HG02870 (cell line): Measurements from ENCODE around the gene ZNF207.
"Not testable (repeated sequence)": the region's sequence is repeated elsewhere in the genome, so short reads cannot be mapped to it uniquely, and the experiment has no call there.

Source experiments
- ATAC-seq: cut with Tn5 transposase; IDR thresholded peaks from one replicate; pipeline ENCODE4 v1.9.1; 2021; ENCODE audit warnings: mild to moderate bottlenecking, moderate library complexity; ENCODE audit not compliant: unreplicated experiment

Gene ZNF207

DNA sequence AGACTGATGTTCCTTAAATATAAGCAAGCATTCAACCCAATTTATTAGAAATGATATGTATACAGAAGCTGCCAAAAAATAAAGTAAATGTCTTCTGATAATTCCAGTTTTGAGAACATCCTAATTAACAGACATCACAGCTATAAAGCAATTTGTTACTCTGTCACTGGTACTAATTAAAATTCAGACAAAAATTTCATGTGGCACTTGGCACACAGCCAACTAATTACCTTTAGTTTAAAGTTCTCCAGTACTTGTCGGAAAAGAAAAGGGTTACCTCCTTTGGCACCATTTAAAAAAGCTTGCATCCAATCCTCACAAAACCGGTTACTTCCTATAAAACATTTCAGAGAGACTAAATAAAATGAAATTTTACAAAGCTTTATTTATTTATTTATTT is 16.8 kb upstream of the ZNF207 start:
- ATAC-seq, result no peak

DNA sequence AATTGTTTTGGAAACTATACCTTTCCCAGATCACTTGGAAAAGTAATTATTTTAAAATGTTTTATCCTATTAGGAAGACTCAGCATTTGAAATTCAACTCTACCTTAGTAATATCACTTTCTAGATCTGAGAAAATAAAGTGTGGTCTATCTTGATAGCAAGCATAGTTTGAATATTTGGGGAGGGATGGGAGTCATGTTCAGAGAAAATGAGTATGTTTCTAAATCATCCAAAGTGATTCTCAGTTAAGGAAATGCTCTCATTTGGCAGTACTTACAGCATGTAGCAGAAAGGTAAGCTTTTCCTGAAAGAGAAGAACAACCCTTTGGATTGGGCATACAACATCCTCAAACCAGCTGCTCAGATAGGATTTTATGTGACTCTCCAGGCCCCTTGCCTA is 14.9 kb upstream of the ZNF207 start:
- no peak for ATAC-seq

DNA sequence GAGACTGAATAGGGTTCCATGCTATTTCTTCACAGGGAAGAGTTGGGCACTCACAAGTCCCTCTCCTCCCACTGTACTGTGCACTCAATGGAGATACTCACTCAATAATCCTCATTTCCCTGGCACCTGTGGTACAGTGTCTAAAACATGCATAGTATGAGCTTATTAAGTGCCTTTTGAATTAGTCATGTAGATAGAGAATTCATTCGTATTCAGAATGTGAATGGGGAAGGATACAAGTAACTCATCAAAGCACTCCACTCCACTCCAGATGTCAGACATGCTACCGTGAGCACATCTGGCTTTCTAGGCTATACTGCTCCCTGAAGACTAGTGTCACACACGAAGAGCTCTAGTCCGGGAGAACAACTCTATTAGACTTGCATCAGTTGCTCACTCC is 14.3 kb upstream of the ZNF207 start:
- no peak for ATAC-seq

DNA sequence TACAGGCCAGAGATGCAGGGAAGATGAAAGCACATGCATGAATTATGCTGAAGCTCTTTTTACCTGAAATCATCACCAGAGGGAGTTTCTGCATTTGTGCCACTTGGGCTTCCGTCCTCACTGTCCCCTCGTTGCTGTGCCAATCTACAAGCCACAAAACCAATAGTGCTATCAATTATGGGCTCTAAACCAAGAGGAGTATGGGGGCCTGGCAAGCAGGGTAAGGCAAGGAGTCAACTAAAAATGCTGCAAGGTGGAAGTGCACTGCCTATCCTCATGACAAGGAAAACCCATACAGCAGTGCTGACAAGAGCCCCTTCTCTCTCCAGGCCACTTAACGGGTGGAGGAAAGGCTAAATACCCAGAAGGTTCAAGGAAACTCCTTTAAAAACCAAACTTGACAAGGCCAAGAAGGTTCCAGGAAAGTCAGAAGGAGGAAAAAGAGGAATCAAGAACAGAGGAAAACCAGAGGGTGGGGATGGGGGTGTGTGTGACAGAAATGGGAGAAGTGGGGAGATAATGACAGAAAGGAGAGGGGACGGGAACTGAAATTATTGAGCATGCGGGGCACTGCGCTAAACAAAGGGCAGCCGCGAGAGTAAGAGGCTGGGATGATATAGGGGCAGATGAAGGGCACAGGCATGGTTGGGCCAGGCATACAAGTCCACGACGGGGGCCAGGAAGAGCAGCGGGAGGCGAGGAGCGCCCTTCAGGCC is 8.7 kb upstream of the ZNF207 start:
- peak; percentile 38 for ATAC-seq

DNA sequence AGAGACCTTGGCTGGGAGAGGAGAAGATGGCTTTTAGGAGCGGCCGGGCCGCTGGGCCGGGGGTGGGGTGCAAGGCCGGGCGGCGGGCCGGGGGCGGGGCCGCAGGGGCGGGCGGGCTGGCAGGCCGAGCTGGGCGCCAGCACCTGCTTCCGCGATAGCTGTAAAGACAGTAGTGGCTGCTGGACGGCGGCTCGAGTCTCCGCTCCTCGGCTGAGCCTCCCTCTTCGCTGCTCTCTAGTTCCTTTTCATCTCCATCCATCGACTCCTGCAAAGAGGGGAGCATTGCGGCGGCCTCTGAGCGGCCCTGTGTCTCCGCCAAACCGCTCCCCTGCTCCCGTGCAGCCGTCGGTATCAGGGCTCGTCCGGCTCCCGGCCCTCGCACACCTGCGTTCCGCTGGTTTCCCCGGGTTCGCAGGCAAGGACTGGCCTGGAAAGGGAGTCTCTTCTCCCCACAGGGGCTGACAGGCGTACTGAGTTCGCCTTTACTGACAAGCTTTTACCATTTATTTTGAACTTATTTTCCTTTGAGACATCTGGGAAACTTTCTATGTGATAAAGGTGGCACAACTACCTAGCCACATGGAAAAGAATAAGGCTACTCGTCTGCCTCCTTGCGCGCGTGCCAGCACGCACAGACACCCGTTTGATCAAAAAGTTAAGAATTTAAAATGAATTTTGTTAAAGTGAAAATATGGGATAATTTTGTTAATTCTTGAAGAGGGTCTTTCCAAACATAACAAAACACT is 7.9 kb upstream of the ZNF207 start, which contains the start of gene C17orf75:
C17orf75 (minus strand) TSS at position 317 of the 746 bp plus-strand sequence; CDS start at position 283, 34 bp downstream.
- peak; percentile 79 for ATAC-seq

DNA sequence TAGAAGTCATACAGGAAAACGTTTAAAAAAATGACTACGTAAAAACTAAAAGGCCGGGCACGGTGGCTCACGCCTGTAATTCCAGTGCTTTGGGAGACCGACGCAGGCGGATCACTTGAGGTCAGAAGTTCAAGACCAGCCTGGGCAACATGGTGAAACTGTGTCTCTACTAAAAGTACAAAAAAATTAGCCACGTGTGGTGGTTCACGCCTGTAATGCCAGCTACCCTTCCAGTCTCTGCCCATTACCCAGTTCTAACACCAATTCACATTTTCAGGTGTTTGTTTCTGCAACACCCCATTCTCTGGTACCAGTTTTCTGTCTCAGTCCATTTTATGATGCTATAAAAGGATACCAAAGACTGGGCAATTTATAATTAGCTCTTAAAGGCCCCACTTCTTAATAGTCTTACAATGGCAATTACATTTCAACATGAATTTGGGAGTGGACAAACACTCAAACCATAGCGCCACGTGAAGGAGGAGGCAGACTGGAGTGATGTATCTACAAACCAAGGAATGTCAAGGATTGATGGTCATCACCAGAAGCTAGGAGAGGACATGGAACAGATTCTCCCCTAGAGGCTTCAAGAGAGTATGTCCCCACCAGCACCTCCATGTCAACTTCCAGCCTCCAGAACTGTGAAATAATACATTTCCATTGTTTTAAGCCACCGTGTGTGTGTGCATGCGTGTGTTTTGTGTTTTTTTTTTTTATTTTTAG is 7.2 kb upstream of the ZNF207 start:
- ATAC-seq, result no peak

DNA sequence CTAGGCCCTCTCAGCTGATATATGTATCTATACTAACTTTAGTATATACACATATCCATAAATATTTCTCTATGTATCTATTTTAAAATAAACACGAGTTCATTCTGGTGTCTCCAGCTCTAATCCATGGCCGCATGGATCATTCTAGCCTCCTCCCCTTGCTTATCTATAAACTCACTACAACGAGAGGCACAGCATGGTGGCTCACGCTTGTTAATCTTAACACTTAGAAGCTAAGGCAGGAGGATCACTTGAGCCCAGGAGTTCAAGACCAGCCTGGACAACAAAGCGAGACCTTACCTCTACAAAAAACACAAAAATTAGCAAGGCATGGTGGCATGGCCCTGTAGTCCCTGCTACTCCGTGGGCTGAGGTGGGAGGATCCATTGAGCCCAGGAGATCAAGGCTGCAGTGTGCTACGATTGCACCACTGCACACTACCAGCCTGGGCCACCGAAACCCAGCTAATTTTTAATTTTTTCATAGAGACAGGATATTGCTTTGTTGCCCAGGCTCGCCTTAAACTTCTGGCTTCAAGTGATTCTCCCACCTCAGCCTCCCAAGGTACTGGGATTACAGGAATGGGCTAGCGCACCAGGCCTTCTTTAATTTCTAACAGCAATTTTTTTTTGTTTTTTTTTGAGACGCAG is 3.9 kb upstream of the ZNF207 start:
- ATAC-seq, result no peak

DNA sequence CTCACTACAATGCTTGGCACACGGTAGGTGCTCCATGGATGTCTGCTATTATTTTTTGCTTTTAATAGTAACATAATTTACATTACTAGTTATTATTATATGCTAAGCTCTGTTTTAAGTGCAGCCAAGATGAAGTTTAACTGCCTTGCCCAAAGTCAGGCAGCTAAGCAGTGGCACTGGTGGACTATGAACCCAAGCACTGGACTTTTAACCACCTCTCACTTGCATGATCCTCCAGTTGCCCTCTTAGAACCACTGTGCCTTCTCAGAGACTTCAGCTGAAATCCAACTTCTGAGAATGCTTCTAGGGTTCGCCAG is 1.5 kb upstream of the ZNF207 start:
- ATAC-seq, result no peak

DNA sequence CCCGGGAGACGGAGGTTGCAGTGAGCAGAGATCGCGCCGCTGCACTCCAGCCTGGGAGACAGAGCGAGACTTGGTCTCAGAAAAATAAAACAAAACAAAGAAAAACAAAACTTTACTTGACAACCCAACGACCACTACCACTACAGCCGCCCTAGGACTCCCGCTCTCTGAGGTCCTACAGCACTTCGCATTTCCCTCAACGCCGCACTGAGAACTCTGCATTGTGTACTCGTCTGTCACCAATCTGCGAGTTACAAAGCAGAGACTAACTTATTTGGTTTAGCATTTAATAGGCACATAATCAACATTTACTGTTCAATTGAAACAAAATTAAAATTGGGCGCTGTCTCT is 479 bp upstream of the ZNF207 start:
- no peak for ATAC-seq

DNA sequence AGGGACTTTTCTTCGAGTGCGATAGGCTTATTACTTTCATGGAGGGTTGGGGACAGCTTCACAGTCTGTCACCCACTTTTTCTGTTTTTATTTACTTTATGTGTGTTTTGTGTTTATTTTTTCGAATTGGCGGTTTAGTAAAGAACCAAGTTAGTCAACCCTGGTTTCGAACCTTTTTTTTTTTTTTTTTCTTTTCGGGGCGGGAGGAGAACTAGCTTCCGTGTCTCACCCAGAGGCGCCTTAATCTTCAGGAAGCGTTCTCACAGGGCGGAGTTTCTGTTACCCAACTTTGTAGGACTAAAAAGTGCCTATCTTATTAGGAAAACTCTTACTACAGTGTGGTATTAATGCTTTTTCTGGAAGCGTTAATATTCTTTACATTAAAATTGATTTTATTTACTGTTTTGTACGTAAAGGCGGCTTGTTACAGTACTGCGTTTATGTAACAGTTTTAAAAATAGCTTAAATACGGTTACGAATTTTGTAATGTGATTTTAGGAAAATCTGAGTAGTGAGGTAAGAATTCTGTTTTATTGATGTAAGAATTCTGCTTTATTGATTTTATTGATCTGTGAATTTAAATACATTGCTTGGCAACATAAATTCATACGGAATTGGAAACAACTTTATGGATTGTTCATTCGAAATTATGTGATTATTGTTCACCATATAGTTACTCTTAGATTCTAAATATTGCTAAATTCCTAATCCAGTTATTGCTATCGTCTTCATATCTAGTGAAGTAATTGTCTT is 885 bp downstream of the ZNF207 start:
- peak; percentile 12 for ATAC-seq

DNA sequence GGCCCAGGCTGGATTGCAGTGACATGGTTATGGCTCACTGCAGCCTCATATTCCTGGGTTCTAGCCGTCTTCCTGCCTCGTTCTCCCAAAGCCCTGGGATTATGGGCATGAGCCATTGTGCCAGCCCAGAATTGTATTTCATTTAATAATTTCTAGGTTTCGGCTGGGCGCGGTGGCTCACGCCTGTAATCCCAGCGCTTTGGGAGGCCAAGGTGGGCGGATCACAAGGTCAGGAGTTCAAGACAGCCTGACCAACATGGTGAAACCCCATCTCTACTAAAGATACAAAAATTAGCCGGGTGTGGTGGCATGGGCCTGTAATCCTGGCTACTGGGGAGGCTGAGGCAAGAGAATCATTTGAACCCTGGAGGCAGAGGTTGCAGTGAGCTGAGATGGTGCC is 2.8 kb downstream of the ZNF207 start:
- ATAC-seq, result not testable (repeated sequence)

DNA sequence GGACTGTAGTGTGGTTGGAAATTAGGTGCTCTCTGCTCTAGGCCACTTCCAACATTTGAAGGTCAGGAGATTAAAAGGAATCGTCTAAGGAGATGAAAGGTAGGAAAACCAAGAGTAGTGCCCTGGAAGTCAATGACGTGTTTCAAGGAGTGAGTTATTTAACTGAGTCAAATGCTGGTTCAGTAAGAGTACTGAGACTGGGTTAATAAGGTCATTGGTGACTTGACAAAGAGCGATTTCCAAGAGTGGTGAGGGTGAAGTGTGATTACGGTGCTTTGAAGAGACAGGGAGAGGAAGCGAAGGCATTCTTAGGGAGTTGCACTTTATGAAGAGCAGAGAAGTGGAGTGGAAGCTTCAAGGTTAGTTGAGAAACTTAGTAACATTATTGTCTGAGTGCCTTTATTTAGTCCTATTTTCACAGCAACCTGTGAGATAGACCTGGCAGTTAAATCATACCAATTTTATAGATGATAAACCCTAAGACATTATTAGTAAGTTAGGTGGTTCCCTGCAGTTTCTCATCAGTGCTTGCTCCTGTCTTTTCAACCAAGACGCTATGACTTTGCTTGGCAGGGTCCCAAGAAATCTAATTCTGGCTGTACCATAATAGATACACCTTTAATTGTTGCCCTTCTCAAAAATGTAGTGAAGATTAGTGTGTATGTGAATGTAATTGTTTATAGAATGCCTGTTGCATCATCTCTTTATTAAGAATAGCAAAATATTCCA is 5.9 kb downstream of the ZNF207 start:
- ATAC-seq, result no peak

DNA sequence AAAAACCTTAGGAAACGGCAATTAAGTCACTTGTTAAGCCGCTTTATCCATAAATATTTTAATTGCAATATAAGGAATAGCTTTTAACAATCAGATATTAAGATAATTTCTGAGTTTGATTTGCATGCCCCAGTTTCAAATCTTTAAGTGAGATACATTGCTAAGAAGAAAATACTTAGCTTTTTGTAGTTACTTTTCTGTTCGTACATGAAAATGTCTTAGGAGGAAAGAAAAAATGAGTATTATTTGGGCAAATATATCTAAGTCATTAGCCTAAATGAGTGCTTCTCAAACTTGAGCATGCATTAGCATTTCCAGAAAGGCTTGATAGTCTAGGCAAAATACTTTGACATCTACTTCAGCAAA is 6.4 kb downstream of the ZNF207 start:
- no peak for ATAC-seq

DNA sequence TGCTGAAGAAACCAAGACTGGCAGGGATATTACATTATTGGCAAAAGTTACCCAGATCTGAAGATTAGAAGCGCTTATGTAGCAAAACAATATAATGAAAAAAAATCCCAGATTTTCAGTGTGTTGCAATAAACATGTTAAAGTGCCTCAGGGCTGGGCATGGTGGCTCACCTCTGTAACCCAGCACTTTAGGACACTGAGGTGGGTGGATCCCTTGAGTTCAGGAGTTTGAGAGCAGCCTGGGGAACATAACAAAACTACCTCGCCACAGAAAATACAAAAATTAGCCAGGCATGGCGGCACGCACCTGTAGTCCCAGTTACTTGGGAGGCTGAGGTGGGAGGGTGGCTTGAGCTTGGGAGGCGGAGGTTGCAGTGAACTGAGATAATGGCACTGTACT is 6.8 kb downstream of the ZNF207 start:
- ATAC-seq, result no peak

DNA sequence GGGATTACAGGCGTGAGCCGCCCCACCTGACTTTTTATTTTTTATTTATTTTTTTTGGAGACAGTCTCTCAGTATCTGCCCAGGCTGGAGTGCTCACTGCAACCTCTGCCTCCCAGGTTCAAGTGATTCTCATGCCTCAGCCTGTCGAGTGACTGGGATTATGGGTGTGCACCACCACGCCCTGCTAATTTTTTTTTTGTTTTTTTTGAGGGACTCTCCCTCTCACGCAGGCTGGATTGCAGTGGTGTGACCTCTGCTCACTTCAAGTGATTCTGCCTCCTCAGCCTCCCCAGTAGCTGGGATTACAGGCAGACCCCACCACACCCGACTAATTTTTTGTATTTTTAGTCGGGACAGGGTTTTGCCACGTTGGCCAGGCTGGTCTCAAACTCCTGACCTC is 7.7 kb downstream of the ZNF207 start:
- ATAC-seq, result no peak

DNA sequence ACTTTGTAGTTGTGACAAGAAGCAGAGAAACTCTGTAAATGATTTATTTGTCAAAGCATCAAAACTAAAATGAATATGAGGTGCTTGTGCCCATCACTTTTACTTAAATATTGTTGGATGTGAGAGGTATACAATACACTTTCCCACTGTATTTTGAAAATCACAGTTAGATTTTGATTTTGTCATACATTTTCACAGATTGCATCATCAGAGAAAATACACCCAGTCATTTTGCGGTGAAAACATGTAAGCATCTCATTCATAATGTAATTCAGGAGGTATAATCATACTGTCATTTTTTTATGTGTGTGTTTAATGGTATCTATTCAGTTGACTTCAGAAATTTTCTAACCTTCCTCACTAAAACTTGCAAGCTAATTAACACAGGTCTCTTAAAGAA is 11.3 kb downstream of the ZNF207 start:
- ATAC-seq, result no peak

DNA sequence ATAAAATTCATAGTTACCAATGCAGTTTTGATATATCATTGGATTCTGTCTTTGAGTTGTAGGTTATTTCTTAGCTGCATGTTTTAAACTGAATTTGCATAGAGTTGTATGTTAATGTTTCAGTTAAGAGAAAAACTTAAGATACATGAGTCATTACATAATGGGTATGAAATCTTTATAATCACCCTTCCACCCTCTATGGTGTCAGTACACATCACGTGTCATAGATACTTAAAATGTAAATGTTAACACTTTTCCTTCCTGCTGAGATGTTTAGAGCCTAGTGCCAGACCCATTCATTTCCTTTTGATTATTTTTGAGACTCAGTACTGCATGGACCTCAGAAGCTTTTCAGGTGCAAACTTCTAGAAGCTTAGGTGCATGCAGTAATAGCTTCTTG is 20.5 kb downstream of the ZNF207 start:
- no peak for ATAC-seq

DNA sequence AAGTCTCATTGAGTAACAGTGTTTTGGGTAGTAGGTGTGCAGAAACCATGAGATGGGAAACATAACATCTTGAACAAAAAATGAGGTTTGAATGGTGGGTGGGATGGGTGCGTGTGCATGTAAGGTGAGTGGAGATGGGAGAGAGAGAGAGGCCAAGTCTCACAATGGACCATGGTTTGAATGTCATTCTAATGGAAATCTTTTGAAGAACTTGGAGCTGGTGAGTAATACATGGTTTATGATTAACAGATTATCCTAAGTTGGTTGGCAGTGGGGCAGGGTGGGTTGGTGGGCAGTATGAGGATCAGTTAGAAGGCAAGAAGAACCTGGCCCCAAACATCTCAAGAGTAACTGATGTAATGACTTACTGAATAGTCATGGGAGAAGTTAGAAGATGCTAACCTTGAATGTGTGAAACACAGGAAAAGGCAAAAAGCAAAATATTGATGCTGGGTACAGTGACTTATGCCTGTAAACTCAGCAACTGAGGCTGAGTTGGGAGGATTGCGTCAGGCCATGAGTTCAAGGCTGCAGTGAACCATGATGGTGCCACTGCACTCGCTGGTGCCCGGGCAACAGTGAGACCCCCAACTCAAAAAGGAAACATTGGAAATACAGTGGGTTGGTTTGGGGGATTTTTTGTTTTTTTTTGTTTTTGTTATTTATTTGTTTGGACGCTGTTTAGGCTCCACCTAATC is 32.7 kb downstream of the ZNF207 start:
- ATAC-seq, result no peak

DNA sequence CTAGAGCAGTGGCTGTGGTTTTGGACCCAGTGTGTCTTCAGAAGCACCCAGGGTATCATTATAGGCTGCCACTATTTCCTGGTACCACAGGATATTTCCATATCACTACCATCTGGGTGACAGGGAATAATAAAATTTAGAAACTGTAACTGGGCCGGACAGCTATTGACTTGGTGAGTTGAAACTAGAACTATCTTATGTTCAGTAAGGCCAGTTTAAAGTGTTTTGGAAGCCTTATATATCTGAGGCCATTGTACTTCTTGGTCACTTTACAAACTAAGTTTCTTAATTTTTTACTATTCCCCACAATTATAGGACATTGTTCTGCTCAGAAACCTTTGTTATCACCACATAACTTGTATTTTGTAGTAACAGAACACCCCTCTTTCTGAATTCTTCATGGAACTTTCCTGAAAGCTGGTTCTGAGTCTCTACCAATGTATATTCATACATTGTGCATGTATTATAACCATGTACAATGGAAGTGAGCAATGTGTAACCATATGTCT is 34.0 kb downstream of the ZNF207 start:
- no peak for ATAC-seq
